Fibroblast of lung (primary cell): Measurements from ENCODE around the gene SMARCA2. TPM values are rescaled to one million over a fixed set of nuclear protein-coding genes. Genes with fewer than 3 reads are reported as not detected.

ENCODE experiments used
- DNase-seq, 2 donors: peaks; one replicate each; pipeline versions ENCODE4 v3.0.0 to v3.0.0-alpha.2; 2010; ENCODE audit warnings: low read depth in 2 of 2
- H2AFZ ChIP-seq: 2 replicates; pipeline ENCODE4 v1.5.1; 2012; ENCODE audit warnings: low read length, control low read depth, inconsistent platforms
- H3K27ac ChIP-seq: 2 replicates; pipeline ENCODE4 v1.5.1; 2011; ENCODE audit warnings: low read length, control low read depth; ENCODE audit not compliant: insufficient read depth
- H3K27me3 ChIP-seq: 2 replicates; pipeline ENCODE4 v1.5.1; 2011; ENCODE audit warnings: mild to moderate bottlenecking, low read length; ENCODE audit not compliant: control insufficient read depth, insufficient read depth
- H3K36me3 ChIP-seq: 2 replicates; pipeline ENCODE4 v1.5.1; 2011; ENCODE audit warnings: low read length; ENCODE audit not compliant: control insufficient read depth, insufficient read depth
- H3K4me1 ChIP-seq: 2 replicates; pipeline ENCODE4 v1.5.1; 2011; ENCODE audit warnings: low read length; ENCODE audit not compliant: control insufficient read depth, insufficient read depth; ENCODE audit errors: extremely low read depth
- H3K4me2 ChIP-seq: 2 replicates; pipeline ENCODE4 v1.5.1; 2011; ENCODE audit warnings: low read length, control low read depth; ENCODE audit not compliant: insufficient read depth; ENCODE audit errors: extremely low read depth
- H3K4me3 ChIP-seq, 4 experiments: fragments of 200-600 bp in 1 of 4; sonication (generic) in 1 of 4; replicated peaks in 1 of 4; 2 replicates each; pipeline ENCODE4 v1.5.1; 2011 to 2016; ENCODE audit warnings: low read length in 4 of 4, low read depth in 3 of 4, mild to moderate bottlenecking in 3 of 4, control low read depth in 2 of 4, inconsistent platforms in 1 of 4, mixed read lengths in 1 of 4; ENCODE audit not compliant: insufficient read depth in 1 of 4; ENCODE audit errors: control extremely low read depth in 1 of 4
- H3K79me2 ChIP-seq: 2 replicates; pipeline ENCODE4 v1.5.1; 2012; ENCODE audit warnings: mild to moderate bottlenecking, low read length, inconsistent platforms; ENCODE audit not compliant: control insufficient read depth, insufficient read depth
- H3K9ac ChIP-seq: 2 replicates; pipeline ENCODE4 v1.5.1; 2011; ENCODE audit warnings: mild to moderate bottlenecking, low read length, control low read depth; ENCODE audit not compliant: insufficient read depth
- H3K9me3 ChIP-seq: 2 replicates; pipeline ENCODE4 v1.5.1; 2012; ENCODE audit warnings: low read depth, low read length; ENCODE audit not compliant: control insufficient read depth, insufficient read depth
- H4K20me1 ChIP-seq: 2 replicates; pipeline ENCODE4 v1.5.1; 2011; ENCODE audit warnings: low read length; ENCODE audit not compliant: control insufficient read depth, insufficient read depth; ENCODE audit errors: extremely low read depth
- EZH2 ChIP-seq: IDR thresholded peaks from 2 replicates; pipeline ENCODE4 v1.5.1; 2012; ENCODE audit warnings: low read length, control low read depth, mild to moderate bottlenecking; ENCODE audit errors: missing control alignments
- polyA plus RNA-seq, 2 donors: library from polyadenylated mRNA; depleted of rRNA in 1 of 2; stranded (reverse) in 1 of 2; unstranded in 1 of 2; fragments of >200 nt; gene quantifications; 2 replicates each; pipeline ENCODE4 v1.2.1, GENCODE V29; 2011 to 2012; ENCODE audit warnings: missing spikeins in 1 of 2
- total RNA-seq: library from RNA; depleted of rRNA; stranded (reverse); fragments of >200 nt; gene quantifications from 2 replicates; pipeline ENCODE4 v1.2.1, GENCODE V29; 2014
- TF ChIP-seq, protein P1 (sequence below), 2 donors: IDR thresholded peaks in 1 of 2; conservative IDR thresholded peaks in 1 of 2; 1 replicate in 1 of 2; 2 replicates in 1 of 2; pipeline ENCODE4 v1.5.1; 2011 to 2012; ENCODE audit warnings: low read length in 2 of 2, control low read depth in 1 of 2, inconsistent platforms in 1 of 2, low read depth in 1 of 2, mild to moderate bottlenecking in 1 of 2

The SMARCA2 gene
- total and polyA plus RNA-seq, 2 donors (not counting 1 experiment from before 2014, with no cell fraction given), result 36.8 to 62.3 TPM

DNA sequence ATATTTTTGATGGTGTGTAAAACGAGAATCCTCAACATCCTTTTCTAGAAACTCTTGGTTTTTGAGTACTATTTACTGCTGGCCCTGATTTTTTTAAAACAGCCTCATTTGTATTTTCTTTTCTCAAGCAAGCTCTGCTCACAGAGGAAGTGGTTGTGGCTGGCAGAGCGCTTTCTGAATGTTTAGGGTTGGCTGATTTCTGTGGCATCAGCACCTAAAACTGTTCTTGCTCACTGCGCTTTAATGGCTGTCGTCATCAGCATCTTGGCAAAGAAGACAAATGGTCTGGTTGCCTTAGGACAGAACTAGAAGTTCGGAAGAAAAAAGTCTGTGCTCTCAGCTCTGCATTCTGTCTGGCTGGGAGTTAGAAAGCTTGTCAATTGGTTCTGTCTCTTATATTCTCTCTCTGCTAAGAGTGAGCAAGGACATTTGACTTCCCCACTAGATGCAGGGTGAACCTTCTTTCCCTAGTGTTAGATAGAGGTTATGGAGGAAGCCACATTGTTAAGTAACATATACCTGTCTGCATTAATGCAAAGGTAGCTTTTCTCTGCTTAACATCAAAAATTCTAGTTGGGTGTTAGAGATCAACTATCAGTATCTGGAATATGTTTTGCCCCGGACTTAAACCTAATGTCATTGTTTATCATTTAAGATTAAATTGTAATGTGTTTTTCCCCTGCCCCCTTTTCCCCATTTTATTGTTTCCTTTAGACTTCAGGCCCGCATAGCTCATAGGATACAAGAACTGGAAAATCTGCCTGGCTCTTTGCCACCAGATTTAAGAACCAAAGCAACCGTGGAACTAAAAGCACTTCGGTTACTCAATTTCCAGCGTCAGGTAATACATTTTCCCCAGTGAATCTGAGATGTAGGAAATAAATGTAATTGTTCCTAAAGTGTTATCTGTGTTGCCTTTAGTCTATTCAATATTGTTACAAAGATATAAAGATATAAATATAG is 39.0 kb downstream of the SMARCA2 start:
- Histone ChIP-seq H3K79me2 (no peaks in the 10 kb centered on the region), H3K27me3 (no peaks in the 10 kb centered on the region), H2AFZ (peak overlapping the region; percentile 24), H3K9me3 (no peaks in the 10 kb centered on the region), H3K27ac (no peak overlapping the region), H3K36me3 (peaks cover 4% of the 10 kb centered on the region), H3K4me1 (no peaks in the 10 kb centered on the region), H3K9ac (no peak overlapping the region), H3K4me2 (peak overlapping the region; percentile 54), H4K20me1 (no peaks in the 10 kb centered on the region), H3K4me3 (no peak overlapping the region)
- TF ChIP-seq EZH2, result no peak
- TF ChIP-seq, protein P1, sequence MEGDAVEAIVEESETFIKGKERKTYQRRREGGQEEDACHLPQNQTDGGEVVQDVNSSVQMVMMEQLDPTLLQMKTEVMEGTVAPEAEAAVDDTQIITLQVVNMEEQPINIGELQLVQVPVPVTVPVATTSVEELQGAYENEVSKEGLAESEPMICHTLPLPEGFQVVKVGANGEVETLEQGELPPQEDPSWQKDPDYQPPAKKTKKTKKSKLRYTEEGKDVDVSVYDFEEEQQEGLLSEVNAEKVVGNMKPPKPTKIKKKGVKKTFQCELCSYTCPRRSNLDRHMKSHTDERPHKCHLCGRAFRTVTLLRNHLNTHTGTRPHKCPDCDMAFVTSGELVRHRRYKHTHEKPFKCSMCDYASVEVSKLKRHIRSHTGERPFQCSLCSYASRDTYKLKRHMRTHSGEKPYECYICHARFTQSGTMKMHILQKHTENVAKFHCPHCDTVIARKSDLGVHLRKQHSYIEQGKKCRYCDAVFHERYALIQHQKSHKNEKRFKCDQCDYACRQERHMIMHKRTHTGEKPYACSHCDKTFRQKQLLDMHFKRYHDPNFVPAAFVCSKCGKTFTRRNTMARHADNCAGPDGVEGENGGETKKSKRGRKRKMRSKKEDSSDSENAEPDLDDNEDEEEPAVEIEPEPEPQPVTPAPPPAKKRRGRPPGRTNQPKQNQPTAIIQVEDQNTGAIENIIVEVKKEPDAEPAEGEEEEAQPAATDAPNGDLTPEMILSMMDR (conservative IDR thresholded peaks at IDR 0.05 in 1 of 2, IDR thresholded peaks at IDR 0.05 in 1 of 2; ENCODE audit: low read depth in 1 of 2, low read length in 2 of 2), result no peak
- peak; percentile 70 to 94 for DNase-seq

DNA sequence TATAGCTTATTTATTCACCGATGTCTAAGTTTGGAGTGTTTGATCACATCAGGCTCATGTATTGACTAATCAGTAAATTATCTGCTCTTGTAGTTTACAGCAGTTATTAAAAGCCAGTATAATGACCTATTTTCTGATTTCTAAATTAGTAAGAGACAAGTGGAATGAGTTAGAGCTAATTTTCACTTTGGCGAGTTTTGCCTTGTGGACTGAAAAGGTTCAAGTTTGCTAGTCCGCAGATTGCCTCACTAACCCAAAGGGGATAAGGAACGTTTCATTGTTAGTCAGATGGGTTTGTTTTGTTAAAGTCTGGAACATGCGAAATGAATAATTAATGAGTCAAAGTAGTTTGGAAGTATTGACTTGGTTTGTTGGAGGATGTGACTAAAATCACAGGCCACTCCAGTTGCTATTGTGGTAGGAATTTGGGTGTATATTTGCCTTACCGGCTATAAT is 40.1 kb downstream of the SMARCA2 start:
- Histone ChIP-seq H3K36me3 (peaks cover 4% of the 10 kb centered on the region), H4K20me1 (no peaks in the 10 kb centered on the region), H3K4me1 (no peaks in the 10 kb centered on the region), H3K27me3 (no peaks in the 10 kb centered on the region), H3K9ac (no peak overlapping the region), H3K9me3 (no peaks in the 10 kb centered on the region), H3K79me2 (no peaks in the 10 kb centered on the region), H3K4me2 (no peak overlapping the region), H3K27ac (no peak overlapping the region), H2AFZ (no peak overlapping the region), H3K4me3 (no peak overlapping the region)
- TF ChIP-seq, protein P1 (conservative IDR thresholded peaks at IDR 0.05 in 1 of 2, IDR thresholded peaks at IDR 0.05 in 1 of 2; ENCODE audit: low read depth in 1 of 2, low read length in 2 of 2), result no peak
- TF ChIP-seq EZH2, result no peak
- DNase-seq, result peak; percentile 14 to 85

DNA sequence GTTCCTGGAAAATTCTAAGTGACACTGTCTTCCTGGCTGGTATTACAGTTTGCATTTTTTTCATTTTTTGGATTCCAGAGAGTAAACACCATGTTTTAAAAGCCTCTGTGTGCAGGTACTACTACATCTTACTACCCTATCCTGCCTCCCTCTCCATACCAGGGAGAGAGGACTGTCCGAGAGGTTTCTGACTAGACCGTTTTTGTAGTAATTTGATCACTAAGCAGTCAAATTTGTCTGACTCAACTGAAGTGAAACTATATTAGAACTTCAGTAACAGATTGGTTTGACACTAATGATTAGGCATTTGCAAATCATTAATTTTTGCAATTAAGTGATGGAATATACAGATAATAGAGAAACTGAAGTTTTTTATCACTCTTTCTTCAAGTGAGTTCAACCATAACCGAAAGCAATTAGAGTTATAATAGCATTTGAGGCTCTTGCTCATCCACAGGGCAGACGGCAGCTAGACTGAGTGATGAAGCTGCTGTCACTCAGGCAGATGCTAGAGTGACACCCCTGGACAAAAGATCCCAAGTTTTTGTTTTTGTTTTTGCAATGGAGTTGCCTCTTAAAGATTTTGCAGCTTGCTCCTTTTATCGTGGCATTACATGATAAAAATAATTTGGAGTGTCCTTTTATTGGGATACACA is 44.3 kb downstream of the SMARCA2 start:
- Histone ChIP-seq H3K9ac (no peak overlapping the region), H3K27me3 (no peaks in the 10 kb centered on the region), H4K20me1 (no peaks in the 10 kb centered on the region), H3K9me3 (no peaks in the 10 kb centered on the region), H3K27ac (no peak overlapping the region), H2AFZ (no peak overlapping the region), H3K4me1 (no peaks in the 10 kb centered on the region), H3K4me2 (no peak overlapping the region), H3K36me3 (peaks cover 4% of the 10 kb centered on the region), H3K79me2 (no peaks in the 10 kb centered on the region), H3K4me3 (no peak overlapping the region)
- TF ChIP-seq, protein P1 (conservative IDR thresholded peaks at IDR 0.05 in 1 of 2, IDR thresholded peaks at IDR 0.05 in 1 of 2; ENCODE audit: low read depth in 1 of 2, low read length in 2 of 2), result no peak
- no peak for TF ChIP-seq EZH2
- DNase-seq, result peak in 1 of 2 donors; percentile 41
